Keratinocyte (primary cell): Measurements from ENCODE around the gene RFXANK.

Experiments
- CTCF ChIP-seq, 3 experiments: IDR thresholded peaks in 1 of 3; conservative IDR thresholded peaks in 1 of 3; optimal IDR thresholded peaks in 1 of 3; 2 replicates in 2 of 3; 3 replicates in 1 of 3; pipeline versions ENCODE3 to v1.5.1; 2011; ENCODE audit warnings: low read length in 3 of 3, mild to moderate bottlenecking in 3 of 3, moderate library complexity in 2 of 3, control low read depth in 1 of 3, inconsistent platforms in 1 of 3; ENCODE audit not compliant: insufficient read depth in 2 of 3; ENCODE audit errors: extremely low read depth in 1 of 3
- EZH2 ChIP-seq: IDR thresholded peaks from one replicate; pipeline ENCODE4 v1.6.1; 2012; ENCODE audit warnings: inconsistent platforms, mild to moderate bottlenecking, low read length, moderate library complexity

GRCh38 chr19:19179548-19180441 lies 12.3 kb upstream of the RFXANK start:
- TF ChIP-seq CTCF (optimal IDR thresholded peaks at IDR 0.05 in 1 of 3, IDR thresholded peaks at IDR 0.05 in 1 of 3, conservative IDR thresholded peaks at IDR 0.05 in 1 of 3; ENCODE audit: extremely low read depth in 1 of 3, insufficient read depth in 2 of 3, low read length in 3 of 3), result no peak
- no peak for TF ChIP-seq EZH2
